ENCODE data around the gene SPINT4.

Gene SPINT4

GRCh38 chr20:45765980-45766379, 43.8 kb downstream of the SPINT4 start:
- DNase-seq: no peak

- DNase-seq: no peak
Measured at GRCh38 chr20:45768479-45768878, 46.3 kb downstream of the SPINT4 start.

GRCh38 chr20:45771182-45771759, 49.1 kb downstream of the SPINT4 start:
- DNase-seq: peak; percentile 43

- no peak for DNase-seq
Measured at GRCh38 chr20:45772693-45773092, 50.5 kb downstream of the SPINT4 start.

- DNase-seq: no peak
Measured at GRCh38 chr20:45774945-45775344, 52.8 kb downstream of the SPINT4 start.

- DNase-seq: no peak
Measured at GRCh38 chr20:45775411-45775810, 53.3 kb downstream of the SPINT4 start.

All from GDM1 (cell line).